Measurements from ENCODE around the gene RANGAP1. TPM values are rescaled to one million over a fixed set of nuclear protein-coding genes. Genes with fewer than 3 reads are reported as not detected.
A peak's percentile ranks its signal among the peaks of the same experiment; 100 is the strongest.

RANGAP1 gene
- total and polyA plus RNA-seq, 2 of the 13 experiments (the other 11 are each of a cell fraction or from before 2014, with no cell fraction given): 51.8 to 83.9 TPM

DNA sequence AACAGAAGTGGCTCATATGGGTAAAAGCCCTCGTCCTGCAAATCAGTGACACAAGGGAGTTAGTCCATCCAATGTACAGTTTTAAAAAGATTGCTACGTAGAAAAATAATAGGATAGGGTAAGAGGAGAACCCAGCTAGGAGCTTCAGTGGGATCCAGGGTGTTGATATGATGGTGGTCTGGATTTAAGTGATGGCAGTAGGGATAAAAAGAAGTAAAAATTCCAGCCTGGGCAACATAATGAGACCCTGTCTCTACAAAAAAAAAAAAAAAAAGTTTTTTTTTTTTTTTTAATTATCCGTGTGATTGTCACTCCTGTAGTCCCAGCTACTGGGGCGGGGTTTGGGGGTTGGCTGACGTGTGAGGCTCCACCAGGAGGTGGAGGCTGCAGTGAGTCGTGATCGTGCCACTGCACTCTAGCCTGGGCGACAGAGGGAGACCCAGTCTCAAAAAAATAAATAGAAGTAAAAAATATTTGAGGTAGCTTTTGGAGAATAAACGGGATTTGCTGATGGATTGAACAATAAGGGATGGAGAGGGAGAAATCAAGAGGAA, 87.9 kb downstream of the RANGAP1 start (continued):
- TF ChIP-seq, protein P1, sequence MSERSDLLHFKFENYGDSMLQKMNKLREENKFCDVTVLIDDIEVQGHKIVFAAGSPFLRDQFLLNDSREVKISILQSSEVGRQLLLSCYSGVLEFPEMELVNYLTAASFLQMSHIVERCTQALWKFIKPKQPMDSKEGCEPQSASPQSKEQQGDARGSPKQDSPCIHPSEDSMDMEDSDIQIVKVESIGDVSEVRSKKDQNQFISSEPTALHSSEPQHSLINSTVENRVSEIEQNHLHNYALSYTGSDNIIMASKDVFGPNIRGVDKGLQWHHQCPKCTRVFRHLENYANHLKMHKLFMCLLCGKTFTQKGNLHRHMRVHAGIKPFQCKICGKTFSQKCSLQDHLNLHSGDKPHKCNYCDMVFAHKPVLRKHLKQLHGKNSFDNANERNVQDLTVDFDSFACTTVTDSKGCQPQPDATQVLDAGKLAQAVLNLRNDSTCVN (CRISPR knock-in tag; IDR thresholded peaks at IDR 0.05; ENCODE audit: borderline replicate concordance): 0 out of 2 replicates have a peak, but pooled peaks have one; percentile 2
- TF ChIP-seq MEF2D (CRISPR knock-in tag; IDR thresholded peaks at IDR 0.05) (no peak), ZNF749 (CRISPR knock-in tag; IDR thresholded peaks at IDR 0.05; ENCODE audit: borderline replicate concordance) (no peak), HOXA9 (CRISPR knock-in tag; IDR thresholded peaks at IDR 0.05; ENCODE audit: borderline replicate concordance) (0 out of 2 replicates have a peak, but pooled peaks have one; percentile 15), ZNF329 (CRISPR knock-in tag; IDR thresholded peaks at IDR 0.05; ENCODE audit: low read depth) (no peak), NFATC3 (CRISPR knock-in tag; IDR thresholded peaks at IDR 0.05) (no peak), BRCA1 (CRISPR knock-in tag; IDR thresholded peaks at IDR 0.05) (no peak), ZNF24 (IDR thresholded peaks at IDR 0.05) (no peak), TBP (CRISPR knock-in tag; IDR thresholded peaks at IDR 0.05) (no peak)

GRCh38 chr22:41197038-41197972, 88.7 kb downstream of the RANGAP1 start:
- H3K27ac ChIP-seq (ENCODE audit: extremely low read length, insufficient read depth, low read length): no peak overlapping the region
- H2AFZ ChIP-seq (ENCODE audit: low read length): peak overlapping the region; percentile 78
- H3K4me2 ChIP-seq (ENCODE audit: low read depth, low read length): peak overlapping the region; percentile 99
- H3K9ac ChIP-seq (ENCODE audit: insufficient read depth, low read depth, low read length): peak overlapping the region; percentile 52; the same call in 1 of the 2 replicates
- intact Hi-C loops (cut with micrococcal nuclease; ENCODE audit: unreplicated experiment): no loop called here
- no TSS peak for BruUV-seq (replicated peaks)
- CTCF ChIA-PET (ENCODE audit: low intra/inter-chr PET ratio, low total read pairs): no interaction called here
- POLR2A ChIA-PET: interaction anchor here (0.9 kb wide), 1 partner anchor 10 kb away, joined by 3 read pairs; no protein-coding TSS in a partner anchor
- DNase-seq (ENCODE audit: low spot score) (peak; percentile 56), FAIRE-seq (no peak), ATAC-seq (peak; percentile 90)
- peaks cover 0 to 2% of the 10 kb centered on the region in 2 experiments; a peak in 1 of 5 replicates for H3K27me3 ChIP-seq (ENCODE audit: control insufficient read depth in 1 of 2, insufficient read depth in 2 of 2, low read length in 2 of 2)
- H3K36me3 ChIP-seq (replicated peaks in 1 of 2; ENCODE audit: control insufficient read depth in 1 of 2, insufficient read depth in 2 of 2, low read length in 2 of 2): no peaks in the 10 kb centered on the region
- in situ Hi-C loops (cut with HindIII; ENCODE audit: extremely low pct_ligation_motif_present, low pct_unique_long_range_greater_than_20kb): no loop called here
- 2% methylated on average over 11 of the region's 91 CpGs for WGBS (ENCODE audit: low lambda C conversion rate)
- peak overlapping the region; percentile 58 to 87 (median 61) for H3K4me3 ChIP-seq (replicated peaks in 1 of 3; ENCODE audit: insufficient read depth in 1 of 3, low read depth in 2 of 3, low read length in 3 of 3)
- H3K4me1 ChIP-seq (ENCODE audit: insufficient read depth, low read length): peaks cover 35% of the 10 kb centered on the region
- H3K9me3 ChIP-seq (ENCODE audit: low read length): no peaks in the 10 kb centered on the region
- H3K79me2 ChIP-seq (ENCODE audit: insufficient read depth, low read length): no peaks in the 10 kb centered on the region
- no peaks in the 10 kb centered on the region for H4K20me1 ChIP-seq (ENCODE audit: insufficient read depth, low read length)
- TF ChIP-seq ZNF780A (CRISPR knock-in tag; IDR thresholded peaks at IDR 0.05) (no peak), ZNF883 (CRISPR knock-in tag; IDR thresholded peaks at IDR 0.05; ENCODE audit: not compliant biosample characterization) (peak; percentile 45), KLF6 (CRISPR knock-in tag; IDR thresholded peaks at IDR 0.05) (0 out of 2 replicates have a peak, but pooled peaks have one; percentile 62), ZNF326 (CRISPR knock-in tag; IDR thresholded peaks at IDR 0.05; ENCODE audit: borderline replicate concordance) (no peak), ZFP90 (CRISPR knock-in tag; IDR thresholded peaks at IDR 0.05; ENCODE audit: borderline replicate concordance) (no peak), KDM5B (CRISPR knock-in tag; IDR thresholded peaks at IDR 0.05; ENCODE audit: borderline replicate concordance) (peak; percentile 52; the same call in 1 of the 2 replicates), MYPOP (CRISPR knock-in tag; IDR thresholded peaks at IDR 0.05) (peak; percentile 75; the same call in 1 of the 2 replicates), ZNF17 (CRISPR knock-in tag; IDR thresholded peaks at IDR 0.05) (no peak), ARNT2 (CRISPR knock-in tag; IDR thresholded peaks at IDR 0.05; ENCODE audit: low read depth) (peak; percentile 33; the same call in 1 of the 2 replicates), BRF2 (CRISPR knock-in tag; IDR thresholded peaks at IDR 0.05) (no peak)
